A673 (cell line): ENCODE results near the gene RGS17. TPM values are rescaled to one million over a fixed set of nuclear protein-coding genes. Genes with fewer than 3 reads are reported as not detected.

ENCODE experiments used
- BruUV-seq: library from RNA; stranded (reverse); fragments of 400-500 nt; replicated peaks from 2 replicates; lab custom pipeline; 2021; lab: Mats Ljungman, UMichigan
- CTCF ChIA-PET: fragments of 300-600 bp; sonication (Branson Sonifier 250); formaldehyde crosslinking; loops from one replicate; lab custom pipeline; 2022; ENCODE audit warnings: antibody characterized with exemption; lab: Charles Lee
- POLR2A ChIA-PET: fragments of 300-600 bp; sonication (Branson Sonifier 250); formaldehyde crosslinking; loops from one replicate; lab custom pipeline; 2022; ENCODE audit warnings: antibody characterized with exemption; ENCODE audit not compliant: low non-redundant PET; lab: Charles Lee
- DNase-seq: peaks from one replicate; pipeline ENCODE4 v3.0.0-alpha.2; 2015; ENCODE audit warnings: low spot score
- H3K27ac ChIP-seq: fragments of 200-600 bp; sonication (generic); 2 replicates; pipeline ENCODE4 v1.5.1; 2016; ENCODE audit warnings: mixed run types, low read depth, mild to moderate bottlenecking, mixed read lengths, antibody characterized with exemption, low read length; ENCODE audit not compliant: poor library complexity, severe bottlenecking
- H3K27me3 ChIP-seq: fragments of 200-600 bp; sonication (generic); replicated peaks from 2 replicates; pipeline ENCODE4 v1.6.1; 2017; ENCODE audit warnings: mixed run types, low read depth, mild to moderate bottlenecking, mixed read lengths, antibody characterized with exemption, low read length; ENCODE audit not compliant: insufficient read depth, poor library complexity
- H3K36me3 ChIP-seq: fragments of 200-600 bp; sonication (generic); 2 replicates; pipeline ENCODE4 v1.6.1; 2016; ENCODE audit warnings: mixed run types, mild to moderate bottlenecking, mixed read lengths, antibody characterized with exemption, low read length; ENCODE audit not compliant: insufficient read depth, poor library complexity, severe bottlenecking
- H3K4me1 ChIP-seq: fragments of 200-600 bp; sonication (generic); 2 replicates; pipeline ENCODE4 v1.6.1; 2017; ENCODE audit warnings: mixed run types, mild to moderate bottlenecking, mixed read lengths, antibody characterized with exemption, low read length; ENCODE audit not compliant: insufficient read depth, poor library complexity, severe bottlenecking
- H3K4me3 ChIP-seq: fragments of 200-600 bp; sonication (generic); 2 replicates; pipeline ENCODE4 v1.5.1; 2016; ENCODE audit warnings: low read depth, mixed run types, mild to moderate bottlenecking, mixed read lengths, low read length; ENCODE audit not compliant: poor library complexity, severe bottlenecking
- H3K9me3 ChIP-seq: fragments of 200-600 bp; sonication (generic); 2 replicates; pipeline ENCODE4 v1.6.1; 2016; ENCODE audit warnings: mixed run types, low read depth, mild to moderate bottlenecking, mixed read lengths, antibody characterized with exemption, low read length; ENCODE audit not compliant: poor library complexity, severe bottlenecking
- EZH2 ChIP-seq: fragments of 200-600 bp; sonication (generic); IDR thresholded peaks from 2 replicates; pipeline ENCODE4 v1.6.1; 2017; ENCODE audit warnings: borderline replicate concordance, low read depth, mild to moderate bottlenecking, mixed read lengths, antibody characterized with exemption, low read length; ENCODE audit not compliant: poor library complexity, severe bottlenecking
- intact Hi-C: fragments of 100-400 bp; cut with micrococcal nuclease; formaldehyde crosslinking; loops from one replicate; pipeline ENCODE4 v1.10.0; 2022; ENCODE audit not compliant: unreplicated experiment
- total RNA-seq: library from RNA; stranded (reverse); gene quantifications from 2 replicates; pipeline ENCODE4 v1.2.3, GENCODE V29; 2021
- TF ChIP-seq, protein P1 (sequence below): fragments of 300-800, 200-600 bp; sonication (generic); conservative IDR thresholded peaks from 2 replicates; pipeline ENCODE4 v1.5.1; 2017; ENCODE audit warnings: low read depth, mild to moderate bottlenecking, antibody characterized with exemption, low read length, moderate library complexity, mixed read lengths

The RGS17 gene
- total RNA-seq, 1 experiment from 2014 or later = 2.4 TPM

DNA sequence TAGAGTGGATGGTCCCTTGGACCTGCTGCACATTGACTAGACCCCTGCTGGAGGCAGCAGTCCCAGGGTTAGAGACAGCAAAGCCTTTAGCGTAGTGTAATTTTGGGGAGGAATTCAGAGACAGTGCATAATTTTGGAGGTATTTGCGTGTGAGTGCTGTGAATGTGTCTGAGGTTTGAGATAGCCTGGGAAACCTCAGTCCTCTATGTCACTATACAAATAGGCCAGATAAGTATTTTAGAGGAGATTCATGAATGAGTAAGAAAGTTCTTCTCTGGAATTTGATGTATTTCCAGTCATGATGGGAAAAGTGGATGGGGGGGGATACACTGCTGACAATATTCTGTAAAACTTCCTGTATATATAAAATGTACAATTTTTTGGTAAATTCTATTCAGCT, 102.8 kb downstream of the RGS17 start:
- intact Hi-C loops = no loop called here
- BruUV-seq = no TSS peak
- TF ChIP-seq EZH2 = no peak
- TF ChIP-seq, protein P1, sequence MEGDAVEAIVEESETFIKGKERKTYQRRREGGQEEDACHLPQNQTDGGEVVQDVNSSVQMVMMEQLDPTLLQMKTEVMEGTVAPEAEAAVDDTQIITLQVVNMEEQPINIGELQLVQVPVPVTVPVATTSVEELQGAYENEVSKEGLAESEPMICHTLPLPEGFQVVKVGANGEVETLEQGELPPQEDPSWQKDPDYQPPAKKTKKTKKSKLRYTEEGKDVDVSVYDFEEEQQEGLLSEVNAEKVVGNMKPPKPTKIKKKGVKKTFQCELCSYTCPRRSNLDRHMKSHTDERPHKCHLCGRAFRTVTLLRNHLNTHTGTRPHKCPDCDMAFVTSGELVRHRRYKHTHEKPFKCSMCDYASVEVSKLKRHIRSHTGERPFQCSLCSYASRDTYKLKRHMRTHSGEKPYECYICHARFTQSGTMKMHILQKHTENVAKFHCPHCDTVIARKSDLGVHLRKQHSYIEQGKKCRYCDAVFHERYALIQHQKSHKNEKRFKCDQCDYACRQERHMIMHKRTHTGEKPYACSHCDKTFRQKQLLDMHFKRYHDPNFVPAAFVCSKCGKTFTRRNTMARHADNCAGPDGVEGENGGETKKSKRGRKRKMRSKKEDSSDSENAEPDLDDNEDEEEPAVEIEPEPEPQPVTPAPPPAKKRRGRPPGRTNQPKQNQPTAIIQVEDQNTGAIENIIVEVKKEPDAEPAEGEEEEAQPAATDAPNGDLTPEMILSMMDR = no peak
- DNase-seq = no peak
- Histone ChIP-seq H3K36me3 (no peaks in the 10 kb centered on the region), H3K27me3 (no peaks in the 10 kb centered on the region), H3K9me3 (no peaks in the 10 kb centered on the region), H3K27ac (no peak overlapping the region), H3K4me1 (no peaks in the 10 kb centered on the region), H3K4me3 (no peak overlapping the region)
- POLR2A ChIA-PET = no interaction called here
- CTCF ChIA-PET = interaction anchor here (0.5 kb wide), 1 partner anchor 284 kb away, joined by 3 read pairs; no protein-coding TSS in a partner anchor

DNA sequence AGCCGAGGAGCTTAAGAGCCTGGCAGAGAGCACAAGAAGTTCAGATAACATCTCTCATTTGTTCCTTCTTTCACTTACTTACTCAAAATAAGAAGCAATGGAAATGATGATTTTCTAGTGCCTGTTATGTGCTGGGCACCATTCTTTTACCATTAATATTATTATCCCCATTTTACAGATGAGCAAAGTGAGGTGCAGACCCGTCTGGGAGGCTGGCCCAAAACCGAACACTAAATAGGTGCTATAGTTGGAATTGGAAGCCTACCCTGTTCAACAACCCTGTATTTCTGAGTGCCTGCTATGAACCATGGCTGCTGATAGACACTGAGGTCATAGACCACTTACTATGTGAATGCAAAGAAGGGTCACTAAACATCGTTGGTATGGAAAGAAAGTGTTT, 103.6 kb downstream of the RGS17 start:
- no TSS peak for BruUV-seq

DNA sequence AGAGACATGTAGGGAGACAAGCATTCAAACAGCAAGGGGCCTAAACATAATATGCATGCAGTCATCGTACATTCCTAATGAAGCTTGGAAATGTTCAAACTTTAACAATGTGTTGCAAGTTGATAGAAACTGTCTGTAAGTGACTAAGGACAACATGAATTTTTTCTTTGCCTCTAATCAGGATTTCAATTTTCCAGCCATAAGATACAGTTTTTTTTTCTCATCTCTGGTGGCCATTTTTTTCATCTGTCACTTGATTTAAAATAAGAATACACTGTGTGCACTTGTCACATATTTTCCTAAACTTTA, 106.4 kb downstream of the RGS17 start:
- intact Hi-C loops = loop anchor here (2.0 kb wide), 2 partner anchors 72 to 160 kb away; no protein-coding TSS in a partner anchor
- ChIA-PET CTCF (no interaction called here), POLR2A (no interaction called here)
- TF ChIP-seq, protein P1 = 0 out of 2 replicates have a peak, but pooled peaks have one; percentile 7
- no peak for TF ChIP-seq EZH2
- Histone ChIP-seq H3K4me3 (no peak overlapping the region), H3K36me3 (no peaks in the 10 kb centered on the region), H3K4me1 (no peaks in the 10 kb centered on the region), H3K27me3 (no peaks in the 10 kb centered on the region), H3K27ac (no peak overlapping the region), H3K9me3 (no peaks in the 10 kb centered on the region)
- no TSS peak for BruUV-seq
- DNase-seq = no peak

More for the DNA sequence above, 103.6 kb downstream of the RGS17 start:
- H3K27ac ChIP-seq = no peak overlapping the region
- CTCF ChIA-PET = no interaction called here
- no peaks in the 10 kb centered on the region for H3K4me1 ChIP-seq
- H3K27me3 ChIP-seq = no peaks in the 10 kb centered on the region
- H3K4me3 ChIP-seq = no peak overlapping the region
- POLR2A ChIA-PET = no interaction called here
- TF ChIP-seq EZH2 = no peak
- TF ChIP-seq, protein P1 = no peak
- intact Hi-C loops = loop anchor here (2.0 kb wide), 1 partner anchor 279 kb away; no protein-coding TSS in a partner anchor
- no peaks in the 10 kb centered on the region for H3K9me3 ChIP-seq
- DNase-seq = no peak
- H3K36me3 ChIP-seq = no peaks in the 10 kb centered on the region
